ENCODE data around the gene SLC66A3. TPM values are rescaled to one million over a fixed set of nuclear protein-coding genes. Genes with fewer than 3 reads are reported as not detected.

The SLC66A3 gene
- total and polyA plus RNA-seq, 2 experiments from 2014 or later: 34.9 to 46.8 TPM

- Histone ChIP-seq H3K79me2 (ENCODE audit: insufficient read depth) (no peaks in the 10 kb centered on the region), H3K9me2 (ENCODE audit: insufficient read depth) (no peaks in the 10 kb centered on the region), H3K27ac (no peak overlapping the region), H3K4me2 (ENCODE audit: unreplicated experiment) (no peak overlapping the region), H4K20me1 (ENCODE audit: insufficient read depth) (no peaks in the 10 kb centered on the region), H3K4me3 (no peak overlapping the region), H3K36me3 (ENCODE audit: low read depth) (no peaks in the 10 kb centered on the region), H3K4me1 (ENCODE audit: insufficient read depth) (no peaks in the 10 kb centered on the region), H3F3A (ENCODE audit: insufficient read depth) (no peaks in the 10 kb centered on the region), H2AFZ (no peak overlapping the region), H3K9ac (no peak overlapping the region), H3K9me3 (ENCODE audit: low read depth) (no peaks in the 10 kb centered on the region), H3K27me3 (replicated peaks; ENCODE audit: insufficient read depth) (no peaks in the 10 kb centered on the region)
- WGBS, 2 experiments (ENCODE audit: low coverage in 1 of 2, low lambda C conversion rate in 2 of 2, missing lambda C conversion rate in 2 of 2): 87 to 88% methylated on average over 12 to 13 of the region's 13 CpGs
- in situ Hi-C loops (cut with MboI): no loop called here
- TF ChIP-seq EZH2phosphoT487 (IDR thresholded peaks at IDR 0.05; ENCODE audit: insufficient read depth, low read depth) (no peak), EZH2 (IDR thresholded peaks at IDR 0.05; ENCODE audit: insufficient read depth, poor library complexity, severe bottlenecking) (no peak)
- DNase-seq: no peak
Measured at GRCh38 chr2:11169333-11169732, 14.1 kb downstream of the SLC66A3 start.

GRCh38 chr2:11174222-11174621 lies 19.0 kb downstream of the SLC66A3 start:
- no peaks in the 10 kb centered on the region for H3K9me2 ChIP-seq (ENCODE audit: insufficient read depth)
- TF ChIP-seq EZH2phosphoT487 (IDR thresholded peaks at IDR 0.05; ENCODE audit: insufficient read depth, low read depth) (no peak), EZH2 (IDR thresholded peaks at IDR 0.05; ENCODE audit: insufficient read depth, poor library complexity, severe bottlenecking) (no peak)
- H3K4me1 ChIP-seq (ENCODE audit: insufficient read depth): peaks cover 14% of the 10 kb centered on the region
- H3K4me2 ChIP-seq (ENCODE audit: unreplicated experiment): no peak overlapping the region
- no peaks in the 10 kb centered on the region for H3K27me3 ChIP-seq (replicated peaks; ENCODE audit: insufficient read depth)
- no peak overlapping the region for H3K9ac ChIP-seq
- no peaks in the 10 kb centered on the region for H3K79me2 ChIP-seq (ENCODE audit: insufficient read depth)
- DNase-seq: no peak
- H4K20me1 ChIP-seq (ENCODE audit: insufficient read depth): no peaks in the 10 kb centered on the region
- no peak overlapping the region for H3K4me3 ChIP-seq
- no peak overlapping the region for H3K27ac ChIP-seq
- H2AFZ ChIP-seq: no peak overlapping the region
- in situ Hi-C loops (cut with MboI): no loop called here
- H3K36me3 ChIP-seq (ENCODE audit: low read depth): no peaks in the 10 kb centered on the region
- no peaks in the 10 kb centered on the region for H3K9me3 ChIP-seq (ENCODE audit: low read depth)
- 98 to 99% methylated on average over 9 of the region's 9 CpGs for WGBS, 2 experiments (ENCODE audit: low coverage in 1 of 2, low lambda C conversion rate in 2 of 2, missing lambda C conversion rate in 2 of 2)
- peaks cover 21% of the 10 kb centered on the region for H3F3A ChIP-seq (ENCODE audit: insufficient read depth)

- 80 to 88% methylated on average over 6 of the region's 6 CpGs for WGBS, 2 experiments (ENCODE audit: low coverage in 1 of 2, low lambda C conversion rate in 2 of 2, missing lambda C conversion rate in 2 of 2)
- in situ Hi-C loops (cut with MboI): no loop called here
- Histone ChIP-seq H3K4me3 (no peak overlapping the region), H3K27me3 (replicated peaks; ENCODE audit: insufficient read depth) (no peaks in the 10 kb centered on the region), H3K4me2 (ENCODE audit: unreplicated experiment) (peak overlapping the region; percentile 60), H3K27ac (peak overlapping the region; percentile 38; the same call in 1 of the 2 replicates), H3K4me1 (ENCODE audit: insufficient read depth) (peaks cover 14% of the 10 kb centered on the region), H3F3A (ENCODE audit: insufficient read depth) (peaks cover 21% of the 10 kb centered on the region), H3K36me3 (ENCODE audit: low read depth) (0 out of 2 replicates have a peak, but pooled peaks cover 5% of the 10 kb centered on the region), H3K79me2 (ENCODE audit: insufficient read depth) (no peaks in the 10 kb centered on the region), H3K9me2 (ENCODE audit: insufficient read depth) (no peaks in the 10 kb centered on the region), H3K9ac (no peak overlapping the region), H4K20me1 (ENCODE audit: insufficient read depth) (no peaks in the 10 kb centered on the region), H2AFZ (no peak overlapping the region), H3K9me3 (ENCODE audit: low read depth) (no peaks in the 10 kb centered on the region)
- TF ChIP-seq EZH2 (IDR thresholded peaks at IDR 0.05; ENCODE audit: insufficient read depth, poor library complexity, severe bottlenecking): no peak
- no peak for TF ChIP-seq EZH2phosphoT487 (IDR thresholded peaks at IDR 0.05; ENCODE audit: insufficient read depth, low read depth)
- peak; percentile 58 for DNase-seq
Measured at GRCh38 chr2:11175293-11175795, 20.1 kb downstream of the SLC66A3 start.

- Histone ChIP-seq H3F3A (ENCODE audit: insufficient read depth) (peaks cover 21% of the 10 kb centered on the region), H3K36me3 (ENCODE audit: low read depth) (peaks cover 25% of the 10 kb centered on the region), H3K9me2 (ENCODE audit: insufficient read depth) (no peaks in the 10 kb centered on the region), H4K20me1 (ENCODE audit: insufficient read depth) (no peaks in the 10 kb centered on the region), H3K79me2 (ENCODE audit: insufficient read depth) (no peaks in the 10 kb centered on the region), H3K27ac (no peak overlapping the region), H3K4me3 (no peak overlapping the region), H3K27me3 (replicated peaks; ENCODE audit: insufficient read depth) (no peaks in the 10 kb centered on the region), H3K4me2 (ENCODE audit: unreplicated experiment) (no peak overlapping the region), H3K4me1 (ENCODE audit: insufficient read depth) (peaks cover 14% of the 10 kb centered on the region), H2AFZ (no peak overlapping the region), H3K9ac (no peak overlapping the region), H3K9me3 (ENCODE audit: low read depth) (no peaks in the 10 kb centered on the region)
- in situ Hi-C loops (cut with MboI): no loop called here
- TF ChIP-seq EZH2 (IDR thresholded peaks at IDR 0.05; ENCODE audit: insufficient read depth, poor library complexity, severe bottlenecking) (no peak), EZH2phosphoT487 (IDR thresholded peaks at IDR 0.05; ENCODE audit: insufficient read depth, low read depth) (no peak)
- WGBS, 2 experiments (ENCODE audit: low coverage in 1 of 2, low lambda C conversion rate in 2 of 2, missing lambda C conversion rate in 2 of 2): 58 to 62% methylated on average over 5 of the region's 5 CpGs
- no peak for DNase-seq
Measured at GRCh38 chr2:11177871-11178690, 22.8 kb downstream of the SLC66A3 start.

Data from GM23248 (cell line).